Loucy (cell line): ENCODE data around the gene LRRD1.
A peak's percentile ranks its signal among the peaks of the same experiment; 100 is the strongest.
"Not testable (repeated sequence)": the region's sequence is repeated elsewhere in the genome, so short reads cannot be mapped to it uniquely, and the experiment has no call there.

ENCODE experiments used
- H2AFZ ChIP-seq: fragments of 200-600 bp; sonication (generic); 2 replicates; pipeline ENCODE4 v1.6.0; 2016; ENCODE audit warnings: antibody characterized with exemption, mild to moderate bottlenecking, low read length, moderate library complexity
- H3F3A ChIP-seq: fragments of 200-600 bp; 2 replicates; pipeline ENCODE4 v1.6.0; 2016; ENCODE audit warnings: antibody characterized with exemption, low read depth, mild to moderate bottlenecking
- H3K27me3 ChIP-seq: fragments of 200-600 bp; sonication (generic); 2 replicates; pipeline ENCODE4 v1.6.1; 2014; ENCODE audit warnings: low read length, mild to moderate bottlenecking; ENCODE audit not compliant: insufficient read depth, poor library complexity, severe bottlenecking
- H3K36me3 ChIP-seq: fragments of 200-600 bp; sonication (generic); 2 replicates; pipeline ENCODE4 v1.6.1; 2016; ENCODE audit warnings: low read length; ENCODE audit not compliant: insufficient read depth
- H3K4me1 ChIP-seq: fragments of 200-600 bp; sonication (generic); 2 replicates; pipeline ENCODE4 v1.5.1; 2014; ENCODE audit warnings: low read length, mild to moderate bottlenecking; ENCODE audit not compliant: insufficient read depth, poor library complexity, severe bottlenecking
- H3K4me2 ChIP-seq: fragments of 200-600 bp; sonication (generic); 2 replicates; pipeline ENCODE4 v1.6.0; 2014; ENCODE audit warnings: antibody characterized with exemption, low read length, low read depth, mild to moderate bottlenecking; ENCODE audit not compliant: poor library complexity, severe bottlenecking
- H3K4me3 ChIP-seq: fragments of 200-600 bp; sonication (generic); 2 replicates; pipeline ENCODE4 v1.5.1; 2014; ENCODE audit warnings: low read length, mild to moderate bottlenecking, mixed read lengths; ENCODE audit not compliant: poor library complexity, severe bottlenecking
- H3K79me2 ChIP-seq: fragments of 200-600 bp; sonication (generic); 2 replicates; pipeline ENCODE4 v1.6.1; 2014; ENCODE audit warnings: low read length; ENCODE audit not compliant: insufficient read depth
- H3K9ac ChIP-seq: fragments of 200-600 bp; sonication (generic); 2 replicates; pipeline ENCODE4 v1.6.0; 2014; ENCODE audit warnings: mild to moderate bottlenecking, low read depth, low read length, moderate library complexity; ENCODE audit not compliant: poor library complexity, severe bottlenecking
- H3K9me2 ChIP-seq: fragments of 200-600 bp; sonication (generic); replicated peaks from 2 replicates; pipeline ENCODE4 v1.6.1; 2016; ENCODE audit warnings: low read depth, low read length, mixed read lengths
- H3K9me3 ChIP-seq: fragments of 200-600 bp; sonication (generic); 2 replicates; pipeline ENCODE4 v1.6.1; 2014; ENCODE audit warnings: mild to moderate bottlenecking, antibody characterized with exemption, low read length, low read depth; ENCODE audit not compliant: insufficient read depth
- H4K20me1 ChIP-seq: fragments of 200-600 bp; sonication (generic); 2 replicates; pipeline ENCODE4 v1.6.0; 2014; ENCODE audit warnings: antibody characterized with exemption, low read length, mild to moderate bottlenecking; ENCODE audit not compliant: insufficient read depth, poor library complexity, severe bottlenecking
- CTCF ChIP-seq: fragments of 200-600 bp; sonication (generic); conservative IDR thresholded peaks from 2 replicates; pipeline ENCODE4 v1.5.1; 2014; ENCODE audit warnings: mild to moderate bottlenecking, antibody characterized with exemption, low read length
- EZH2phosphoT487 ChIP-seq: fragments of 200-600 bp; IDR thresholded peaks from 2 replicates; pipeline ENCODE4 v1.6.1; 2018; ENCODE audit warnings: antibody characterized with exemption, mild to moderate bottlenecking, moderate library complexity, borderline replicate concordance

Gene LRRD1

GRCh38 chr7:92177362-92177761, 1.6 kb downstream of the LRRD1 start:
- no peaks in the 10 kb centered on the region for H3K36me3 ChIP-seq
- no peaks in the 10 kb centered on the region for H3K9me3 ChIP-seq
- no peak overlapping the region for H2AFZ ChIP-seq
- no peak for TF ChIP-seq CTCF
- H3K9ac ChIP-seq = no peak overlapping the region
- H3F3A ChIP-seq = no peaks in the 10 kb centered on the region
- no peaks in the 10 kb centered on the region for H4K20me1 ChIP-seq
- no peaks in the 10 kb centered on the region for H3K27me3 ChIP-seq
- H3K4me3 ChIP-seq = no peak overlapping the region
- H3K79me2 ChIP-seq = no peaks in the 10 kb centered on the region
- H3K4me2 ChIP-seq = no peak overlapping the region
- no peaks in the 10 kb centered on the region for H3K9me2 ChIP-seq
- H3K4me1 ChIP-seq = peaks cover 7% of the 10 kb centered on the region

GRCh38 chr7:92169529-92169928, 9.4 kb downstream of the LRRD1 start:
- not testable (repeated sequence) for H4K20me1 ChIP-seq, H3K4me3 ChIP-seq, H3K79me2 ChIP-seq, H3K9ac ChIP-seq, H2AFZ ChIP-seq, H3K27me3 ChIP-seq, H3K9me2 ChIP-seq, H3K36me3 ChIP-seq, H3K9me3 ChIP-seq, H3K4me1 ChIP-seq, H3F3A ChIP-seq, H3K4me2 ChIP-seq

DNA sequence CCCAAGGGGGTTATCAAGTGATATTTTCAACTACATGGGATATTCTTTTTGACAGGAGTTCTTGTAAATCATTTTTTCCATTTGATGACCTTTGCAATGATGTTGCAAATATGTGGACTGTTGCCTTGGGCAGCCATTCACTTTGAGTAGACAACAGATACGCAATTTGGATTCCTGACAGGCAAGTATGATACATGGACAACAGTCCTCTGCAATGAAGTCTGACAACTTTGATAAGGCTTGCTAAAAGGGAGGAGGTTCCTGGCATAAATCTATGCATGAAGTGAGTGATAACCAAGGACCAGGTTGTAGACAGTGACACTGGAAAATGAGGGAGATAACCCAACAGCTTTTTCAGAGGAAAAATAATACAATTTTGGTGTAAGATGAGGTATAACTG, 17.7 kb downstream of the LRRD1 start:
- Histone ChIP-seq H3K27me3 (no peaks in the 10 kb centered on the region), H3K9me3 (no peaks in the 10 kb centered on the region), H3F3A (no peaks in the 10 kb centered on the region), H3K4me3 (no peak overlapping the region), H2AFZ (no peak overlapping the region), H4K20me1 (no peaks in the 10 kb centered on the region), H3K9me2 (no peaks in the 10 kb centered on the region), H3K4me1 (no peaks in the 10 kb centered on the region), H3K4me2 (no peak overlapping the region), H3K36me3 (no peaks in the 10 kb centered on the region), H3K79me2 (no peaks in the 10 kb centered on the region), H3K9ac (no peak overlapping the region)
- TF ChIP-seq CTCF (no peak), EZH2phosphoT487 (no peak)

DNA sequence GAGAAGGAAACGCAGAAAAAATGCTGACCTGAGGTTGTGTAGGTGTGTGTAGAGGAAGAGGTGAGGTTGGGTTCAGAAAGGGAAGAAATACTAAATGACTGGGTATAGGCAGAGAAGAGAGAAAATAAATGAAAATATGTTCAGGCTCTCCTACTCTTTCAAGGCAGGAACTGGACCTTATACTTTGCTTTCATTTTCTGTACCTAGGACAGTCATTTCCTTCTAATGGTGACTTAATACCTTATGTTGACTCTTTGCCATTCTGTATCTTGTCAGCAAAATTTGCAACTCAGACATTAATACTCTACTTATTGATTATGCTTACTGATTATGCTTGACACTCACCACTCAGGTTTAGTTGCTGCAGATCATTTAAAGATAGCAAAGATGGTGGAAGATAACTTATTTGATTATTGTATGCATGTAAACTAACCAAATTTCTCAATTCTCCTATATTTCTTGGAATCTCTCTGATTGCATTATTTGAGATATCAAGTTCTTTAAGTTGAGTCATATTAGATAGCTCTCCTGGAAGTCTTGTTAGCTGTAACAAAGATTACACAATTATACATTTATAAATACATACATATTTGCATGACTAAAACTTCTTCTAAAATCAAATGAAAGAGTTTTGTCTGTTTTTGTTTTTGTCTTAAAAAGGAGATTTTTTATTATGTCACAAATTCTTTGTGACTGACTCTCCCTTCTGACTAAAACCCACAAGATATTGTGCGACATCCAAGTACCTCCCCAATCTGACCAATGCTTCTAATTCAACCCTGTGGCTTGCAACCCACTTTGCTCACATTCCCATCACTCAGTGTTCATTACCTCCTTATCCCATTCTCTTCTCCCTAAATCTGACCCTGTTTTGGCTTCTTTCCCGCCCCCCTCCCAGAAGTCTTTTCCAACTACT, 20.0 kb downstream of the LRRD1 start:
- H3K9ac ChIP-seq = no peak overlapping the region
- H3K9me2 ChIP-seq = no peaks in the 10 kb centered on the region
- H3K27me3 ChIP-seq = no peaks in the 10 kb centered on the region
- no peaks in the 10 kb centered on the region for H3K36me3 ChIP-seq
- no peak overlapping the region for H3K4me3 ChIP-seq
- H3K4me1 ChIP-seq = no peaks in the 10 kb centered on the region
- peak overlapping the region; percentile 32; the same call in 1 of the 2 replicates for H2AFZ ChIP-seq
- peak overlapping the region; percentile 0 for H3K4me2 ChIP-seq
- TF ChIP-seq CTCF (no peak), EZH2phosphoT487 (no peak)
- H3K9me3 ChIP-seq = no peaks in the 10 kb centered on the region
- no peaks in the 10 kb centered on the region for H3F3A ChIP-seq
- no peaks in the 10 kb centered on the region for H3K79me2 ChIP-seq
- H4K20me1 ChIP-seq = no peaks in the 10 kb centered on the region
